GM19099 (cell line): ENCODE data around the gene CER1.

Experiments used
- POLR2A ChIP-seq: IDR thresholded peaks from 3 replicates; pipeline ENCODE4 v1.6.1; 2011; ENCODE audit warnings: low read depth; ENCODE audit not compliant: insufficient read length; ENCODE audit errors: extremely low read depth

CER1 gene

GRCh38 chr9:14722391-14723035 is at the start of gene CER1:
Gene CER1, minus strand, starts transcription at chr9:14722733. Its CDS starts 61 bp downstream, at chr9:14722672.
- no peak for TF ChIP-seq POLR2A

GRCh38 chr9:14770592-14770991 is 48.1 kb upstream of the CER1 start:
- TF ChIP-seq POLR2A: no peak

- TF ChIP-seq POLR2A: no peak
These were observed 46.7 kb upstream of the CER1 start for GRCh38 chr9:14769230-14769571.

- TF ChIP-seq POLR2A: no peak
These were observed 46.1 kb upstream of the CER1 start for GRCh38 chr9:14768405-14769229.

- TF ChIP-seq POLR2A: no peak
These were observed 43.8 kb upstream of the CER1 start for GRCh38 chr9:14766299-14766698.

GRCh38 chr9:14761584-14761983 is 39.1 kb upstream of the CER1 start:
- no peak for TF ChIP-seq POLR2A

- no peak for TF ChIP-seq POLR2A
These were observed 37.5 kb upstream of the CER1 start for GRCh38 chr9:14760060-14760459.

GRCh38 chr9:14756291-14756690 is 33.8 kb upstream of the CER1 start:
- TF ChIP-seq POLR2A: no peak

- no peak for TF ChIP-seq POLR2A
These were observed 30.3 kb upstream of the CER1 start for GRCh38 chr9:14752871-14753270.

- TF ChIP-seq POLR2A: no peak
These were observed 29.7 kb upstream of the CER1 start for GRCh38 chr9:14752271-14752670.

- TF ChIP-seq POLR2A: no peak
These were observed 28.3 kb upstream of the CER1 start for GRCh38 chr9:14750821-14751220.

GRCh38 chr9:14749741-14750211 is 27.2 kb upstream of the CER1 start:
- TF ChIP-seq POLR2A: no peak

GRCh38 chr9:14748373-14748772 is 25.8 kb upstream of the CER1 start:
- TF ChIP-seq POLR2A: no peak

- no peak for TF ChIP-seq POLR2A
These were observed 24.6 kb upstream of the CER1 start for GRCh38 chr9:14747111-14747510.

- no peak for TF ChIP-seq POLR2A
These were observed 24.1 kb upstream of the CER1 start for GRCh38 chr9:14746626-14747025.

GRCh38 chr9:14744768-14745167 is 22.2 kb upstream of the CER1 start:
- no peak for TF ChIP-seq POLR2A
